C4-2B (cell line): ENCODE data around the gene TSPEAR.

Experiments used
- ZFX ChIP-seq: fragments of 450-650 bp; IDR thresholded peaks from 2 replicates; pipeline ENCODE4 v1.6.1; 2017
- TF ChIP-seq, protein P1 (sequence below): fragments of 450-650 bp; conservative IDR thresholded peaks from 2 replicates; pipeline ENCODE4 v1.5.1; 2017; ENCODE audit warnings: mild to moderate bottlenecking

GRCh38 chr21:44654576-44655175 lies 56.7 kb downstream of the TSPEAR start, which contains the start of gene KRTAP12-4:
- TF ChIP-seq, protein P1, sequence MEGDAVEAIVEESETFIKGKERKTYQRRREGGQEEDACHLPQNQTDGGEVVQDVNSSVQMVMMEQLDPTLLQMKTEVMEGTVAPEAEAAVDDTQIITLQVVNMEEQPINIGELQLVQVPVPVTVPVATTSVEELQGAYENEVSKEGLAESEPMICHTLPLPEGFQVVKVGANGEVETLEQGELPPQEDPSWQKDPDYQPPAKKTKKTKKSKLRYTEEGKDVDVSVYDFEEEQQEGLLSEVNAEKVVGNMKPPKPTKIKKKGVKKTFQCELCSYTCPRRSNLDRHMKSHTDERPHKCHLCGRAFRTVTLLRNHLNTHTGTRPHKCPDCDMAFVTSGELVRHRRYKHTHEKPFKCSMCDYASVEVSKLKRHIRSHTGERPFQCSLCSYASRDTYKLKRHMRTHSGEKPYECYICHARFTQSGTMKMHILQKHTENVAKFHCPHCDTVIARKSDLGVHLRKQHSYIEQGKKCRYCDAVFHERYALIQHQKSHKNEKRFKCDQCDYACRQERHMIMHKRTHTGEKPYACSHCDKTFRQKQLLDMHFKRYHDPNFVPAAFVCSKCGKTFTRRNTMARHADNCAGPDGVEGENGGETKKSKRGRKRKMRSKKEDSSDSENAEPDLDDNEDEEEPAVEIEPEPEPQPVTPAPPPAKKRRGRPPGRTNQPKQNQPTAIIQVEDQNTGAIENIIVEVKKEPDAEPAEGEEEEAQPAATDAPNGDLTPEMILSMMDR: no peak
- no peak for TF ChIP-seq ZFX
